H1 (cell line): Measurements from ENCODE around the gene DYNLT2B. TPM values are rescaled to one million over a fixed set of nuclear protein-coding genes. Genes with fewer than 3 reads are reported as not detected.

Experiments used
- BCL11A ChIP-seq, 2 experiments: IDR thresholded peaks; one replicate each; pipeline ENCODE4 v1.6.1; 2011; ENCODE audit warnings: low read depth in 2 of 2, low read length in 2 of 2, mild to moderate bottlenecking in 2 of 2
- FOSL1 ChIP-seq: IDR thresholded peaks from 2 replicates; pipeline ENCODE4 v1.6.1; 2011; ENCODE audit warnings: mild to moderate bottlenecking, low read depth, low read length, moderate library complexity; ENCODE audit not compliant: insufficient read depth
- GABPA ChIP-seq: IDR thresholded peaks from 2 replicates; pipeline ENCODE4 v1.6.1; 2011; ENCODE audit warnings: mild to moderate bottlenecking, low read length, moderate library complexity, borderline replicate concordance; ENCODE audit not compliant: insufficient read depth
- RNF2 ChIP-seq: fragments of 200-900, 300-1000 bp; sonication (generic); IDR thresholded peaks from 2 replicates; pipeline ENCODE4 v1.7.1; 2016; ENCODE audit warnings: borderline replicate concordance, low read depth, mild to moderate bottlenecking, antibody characterized with exemption, low read length; ENCODE audit not compliant: poor library complexity, severe bottlenecking; ENCODE audit errors: missing control alignments
- polyA plus RNA-seq, 7 experiments: library from polyadenylated mRNA; depleted of rRNA in 3 of 7; stranded (reverse) in 5 of 7; unstranded in 2 of 7; fragments of >200 nt in 5 of 7; fragments of 200-250 nt in 2 of 7; gene quantifications; 1 replicate in 5 of 7; 2 replicates in 1 of 7; 4 replicates in 1 of 7; pipeline versions ENCODE4 v1.2.1 to v1.2.3, GENCODE V29; 2011 to 2013; ENCODE audit warnings: missing spikeins in 2 of 7, mixed read lengths in 2 of 7
- total RNA-seq: library from RNA; stranded (reverse); fragmentation: NEBNext Ultra II Directional; extraction: Animal tissue kit (Norgen Biotek cat#: 25700); gene quantifications from 2 replicates; pipeline ENCODE4 v1.2.1, GENCODE V29; 2021

The DYNLT2B gene
- total and polyA plus RNA-seq, 2 of the 8 experiments (the other 6 are each of a cell fraction or from before 2014, with no cell fraction given) = 10.9 to 22.2 TPM

DNA sequence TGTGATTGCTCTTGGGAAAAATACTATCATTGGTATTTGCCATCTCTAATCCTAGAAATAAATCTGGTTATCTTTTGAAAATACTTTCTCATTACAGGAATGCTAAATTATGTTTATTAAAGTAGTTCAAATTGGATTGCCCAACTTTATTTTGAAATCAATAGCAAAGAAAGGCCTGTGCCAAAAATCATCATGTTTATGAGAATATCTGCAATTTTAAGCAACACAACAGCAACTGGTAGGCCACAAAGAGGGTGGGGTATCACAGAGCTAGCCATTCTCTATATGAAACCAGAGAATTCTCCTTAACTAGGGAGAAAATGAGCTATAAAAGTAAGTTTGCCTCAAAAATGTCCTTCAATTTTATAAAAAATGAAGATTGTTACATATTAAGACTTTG, 32.0 kb upstream of the DYNLT2B start (continued):
- TF ChIP-seq RNF2 = no peak
- TF ChIP-seq GABPA = no peak
- no peak for TF ChIP-seq BCL11A (IDR thresholded peaks at IDR 0.05; ENCODE audit: low read depth in 2 of 2, low read length in 2 of 2)
- no peak for TF ChIP-seq FOSL1
